Osteoblast (primary cell): ENCODE results near the gene CAMKMT. TPM values are rescaled to one million over a fixed set of nuclear protein-coding genes. Genes with fewer than 3 reads are reported as not detected.
A peak's percentile ranks its signal among the peaks of the same experiment; 100 is the strongest.
"Not testable (repeated sequence)": the region's sequence is repeated elsewhere in the genome, so short reads cannot be mapped to it uniquely, and the experiment has no call there.

Experiments
- DNase-seq: peaks from one replicate; pipeline ENCODE4 v3.0.0; 2011; ENCODE audit warnings: low spot score, mixed read lengths; ENCODE audit not compliant: insufficient read length; ENCODE audit errors: missing footprints
- H2AFZ ChIP-seq: 2 replicates; pipeline ENCODE4 v1.6.0; 2011; ENCODE audit warnings: mild to moderate bottlenecking, low read length
- H3K27ac ChIP-seq: 2 replicates; pipeline ENCODE4 v1.5.1; 2011; ENCODE audit warnings: mild to moderate bottlenecking, low read depth, low read length, moderate library complexity
- H3K27me3 ChIP-seq: 2 replicates; pipeline ENCODE4 v1.6.0; 2012; ENCODE audit warnings: mild to moderate bottlenecking, control low read depth, inconsistent platforms, low read length, moderate library complexity; ENCODE audit not compliant: insufficient read depth
- H3K36me3 ChIP-seq: 2 replicates; pipeline ENCODE4 v1.5.1; 2011; ENCODE audit warnings: mild to moderate bottlenecking, low read length, control low read depth, moderate library complexity; ENCODE audit not compliant: insufficient read depth
- H3K4me1 ChIP-seq: 2 replicates; pipeline ENCODE4 v1.5.1; 2011; ENCODE audit warnings: mild to moderate bottlenecking, low read length, control low read depth, moderate library complexity; ENCODE audit not compliant: insufficient read depth
- H3K4me2 ChIP-seq: 2 replicates; pipeline ENCODE4 v1.6.0; 2011; ENCODE audit warnings: mild to moderate bottlenecking, low read length; ENCODE audit not compliant: insufficient read depth
- H3K4me3 ChIP-seq: fragments of 200-600 bp; sonication (generic); 3 replicates; pipeline ENCODE4 v1.5.1; 2012; ENCODE audit warnings: mild to moderate bottlenecking, low read length, inconsistent platforms; ENCODE audit not compliant: insufficient read depth
- H3K79me2 ChIP-seq: 2 replicates; pipeline ENCODE4 v1.6.0; 2012; ENCODE audit warnings: mild to moderate bottlenecking, low read length, control low read depth, inconsistent platforms; ENCODE audit not compliant: insufficient read depth
- H3K9me3 ChIP-seq: 2 replicates; pipeline ENCODE4 v1.5.1; 2011; ENCODE audit warnings: low read depth, low read length, control low read depth
- H4K20me1 ChIP-seq: 2 replicates; pipeline ENCODE4 v1.6.0; 2012; ENCODE audit warnings: mild to moderate bottlenecking, low read length, control low read depth; ENCODE audit not compliant: insufficient read depth
- total RNA-seq: library from RNA; depleted of rRNA; stranded (reverse); fragments of >200 nt; gene quantifications from 2 replicates; pipeline ENCODE4 v1.2.3, GENCODE V29; 2012
- TF ChIP-seq, protein P1 (sequence below): IDR thresholded peaks from 2 replicates; pipeline ENCODE4 v1.5.1; 2011; ENCODE audit warnings: mild to moderate bottlenecking, low read depth, low read length, moderate library complexity; ENCODE audit errors: extremely low read depth

CAMKMT gene
- total RNA-seq, 1 donor = 7.2 TPM

GRCh38 chr2:44579837-44580230, 218.1 kb downstream of the CAMKMT start:
- Histone ChIP-seq H3K27ac (no peak overlapping the region), H3K4me1 (peaks cover 10% of the 10 kb centered on the region), H3K4me2 (peak overlapping the region; percentile 26), H3K4me3 (no peak overlapping the region), H3K79me2 (no peaks in the 10 kb centered on the region), H2AFZ (no peak overlapping the region), H3K36me3 (no peaks in the 10 kb centered on the region), H4K20me1 (no peaks in the 10 kb centered on the region), H3K27me3 (no peaks in the 10 kb centered on the region), H3K9me3 (no peaks in the 10 kb centered on the region)
- TF ChIP-seq, protein P1, sequence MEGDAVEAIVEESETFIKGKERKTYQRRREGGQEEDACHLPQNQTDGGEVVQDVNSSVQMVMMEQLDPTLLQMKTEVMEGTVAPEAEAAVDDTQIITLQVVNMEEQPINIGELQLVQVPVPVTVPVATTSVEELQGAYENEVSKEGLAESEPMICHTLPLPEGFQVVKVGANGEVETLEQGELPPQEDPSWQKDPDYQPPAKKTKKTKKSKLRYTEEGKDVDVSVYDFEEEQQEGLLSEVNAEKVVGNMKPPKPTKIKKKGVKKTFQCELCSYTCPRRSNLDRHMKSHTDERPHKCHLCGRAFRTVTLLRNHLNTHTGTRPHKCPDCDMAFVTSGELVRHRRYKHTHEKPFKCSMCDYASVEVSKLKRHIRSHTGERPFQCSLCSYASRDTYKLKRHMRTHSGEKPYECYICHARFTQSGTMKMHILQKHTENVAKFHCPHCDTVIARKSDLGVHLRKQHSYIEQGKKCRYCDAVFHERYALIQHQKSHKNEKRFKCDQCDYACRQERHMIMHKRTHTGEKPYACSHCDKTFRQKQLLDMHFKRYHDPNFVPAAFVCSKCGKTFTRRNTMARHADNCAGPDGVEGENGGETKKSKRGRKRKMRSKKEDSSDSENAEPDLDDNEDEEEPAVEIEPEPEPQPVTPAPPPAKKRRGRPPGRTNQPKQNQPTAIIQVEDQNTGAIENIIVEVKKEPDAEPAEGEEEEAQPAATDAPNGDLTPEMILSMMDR = no peak
- no peak for DNase-seq

DNA sequence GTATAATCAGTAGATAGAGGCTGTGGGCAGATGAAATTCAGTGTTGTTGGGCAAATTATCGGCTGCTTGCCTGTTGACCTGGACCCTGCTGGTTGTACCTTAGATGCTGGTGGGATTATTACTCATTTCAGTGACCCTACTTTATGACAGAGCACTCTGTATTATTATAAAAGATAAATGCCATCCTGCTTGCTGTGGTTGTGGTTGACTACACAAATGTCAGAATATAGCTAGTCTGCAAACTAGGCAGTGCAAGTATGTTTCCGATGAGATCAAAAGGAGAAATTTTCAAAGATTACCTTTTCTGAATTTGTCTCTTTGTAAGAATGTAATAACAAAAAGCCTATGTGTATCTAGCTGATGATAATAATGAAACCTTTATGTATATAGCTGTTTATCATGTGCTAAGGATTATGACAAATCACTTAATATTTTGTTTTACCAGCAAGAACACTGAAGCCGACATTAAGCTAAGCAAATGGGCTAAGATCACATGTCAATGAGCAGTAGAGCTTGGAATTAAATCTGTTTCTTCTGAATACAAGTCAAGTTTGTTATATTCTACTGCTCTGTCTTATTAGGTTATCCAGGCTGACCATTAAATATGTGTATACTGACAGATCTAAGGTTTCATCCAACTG, 219.2 kb downstream of the CAMKMT start:
- TF ChIP-seq, protein P1 = no peak
- Histone ChIP-seq H3K9me3 (no peaks in the 10 kb centered on the region), H2AFZ (no peak overlapping the region), H4K20me1 (no peaks in the 10 kb centered on the region), H3K4me2 (no peak overlapping the region), H3K4me1 (peaks cover 10% of the 10 kb centered on the region), H3K36me3 (no peaks in the 10 kb centered on the region), H3K4me3 (no peak overlapping the region), H3K27ac (no peak overlapping the region), H3K27me3 (no peaks in the 10 kb centered on the region), H3K79me2 (no peaks in the 10 kb centered on the region)
- no peak for DNase-seq

DNA sequence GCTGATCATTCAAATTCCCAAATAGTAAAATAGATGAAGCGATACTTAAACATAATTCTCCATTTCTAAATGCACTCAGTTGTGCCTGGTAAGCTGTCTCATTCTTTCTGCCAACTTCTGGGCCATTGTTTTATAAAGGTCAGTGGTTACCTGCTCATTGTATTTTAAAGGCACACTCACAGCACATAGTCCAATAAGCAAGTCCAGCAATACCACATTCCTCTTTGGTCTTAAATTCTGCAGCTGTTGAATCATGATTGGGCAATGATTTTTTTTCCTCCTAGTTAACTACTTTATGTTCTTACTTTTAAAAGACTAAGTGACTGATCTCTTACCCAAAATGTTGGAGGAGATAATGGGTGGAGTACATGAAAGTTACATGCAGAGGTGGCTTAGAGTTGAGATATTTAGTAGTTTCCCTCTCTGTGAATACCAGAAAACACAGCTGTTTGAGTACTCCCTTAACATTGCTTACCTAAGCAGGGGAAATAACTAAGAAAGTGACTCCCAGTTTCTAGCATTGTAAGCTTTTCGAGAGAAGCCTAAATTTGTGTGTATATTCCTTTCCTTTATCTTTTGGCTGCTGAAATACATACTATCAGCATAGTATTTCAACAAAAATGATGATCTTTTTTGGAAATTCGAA, 220.7 kb downstream of the CAMKMT start:
- H3K4me2 ChIP-seq = peak overlapping the region; percentile 4
- DNase-seq = peak; percentile 43
- H3K4me3 ChIP-seq = no peak overlapping the region
- no peaks in the 10 kb centered on the region for H3K79me2 ChIP-seq
- H4K20me1 ChIP-seq = no peaks in the 10 kb centered on the region
- TF ChIP-seq, protein P1 = no peak
- H3K4me1 ChIP-seq = peaks cover 10% of the 10 kb centered on the region
- no peak overlapping the region for H2AFZ ChIP-seq
- no peak overlapping the region for H3K27ac ChIP-seq
- no peaks in the 10 kb centered on the region for H3K36me3 ChIP-seq
- no peaks in the 10 kb centered on the region for H3K27me3 ChIP-seq
- H3K9me3 ChIP-seq = no peaks in the 10 kb centered on the region

- H3K79me2 ChIP-seq, H2AFZ ChIP-seq, H3K27me3 ChIP-seq, H3K4me2 ChIP-seq, H4K20me1 ChIP-seq, DNase-seq, H3K27ac ChIP-seq, H3K4me1 ChIP-seq, H3K4me3 ChIP-seq, H3K9me3 ChIP-seq, H3K36me3 ChIP-seq: not testable (repeated sequence)
Observed at GRCh38 chr2:44595615-44596014, 233.9 kb downstream of the CAMKMT start.
